GM12874 (cell line): ENCODE data around the gene TMEM171.

Source experiments
- CTCF ChIP-seq: IDR thresholded peaks from 2 replicates; pipeline ENCODE4 v1.5.1; 2011; ENCODE audit warnings: low read depth, mild to moderate bottlenecking, control low read depth, low read length, moderate library complexity; ENCODE audit not compliant: insufficient read depth

Gene TMEM171

GRCh38 chr5:73154208-73155006, 34.0 kb downstream of the TMEM171 start:
- TF ChIP-seq CTCF, result no peak

GRCh38 chr5:73155271-73156222, 35.2 kb downstream of the TMEM171 start:
- no peak for TF ChIP-seq CTCF

DNA sequence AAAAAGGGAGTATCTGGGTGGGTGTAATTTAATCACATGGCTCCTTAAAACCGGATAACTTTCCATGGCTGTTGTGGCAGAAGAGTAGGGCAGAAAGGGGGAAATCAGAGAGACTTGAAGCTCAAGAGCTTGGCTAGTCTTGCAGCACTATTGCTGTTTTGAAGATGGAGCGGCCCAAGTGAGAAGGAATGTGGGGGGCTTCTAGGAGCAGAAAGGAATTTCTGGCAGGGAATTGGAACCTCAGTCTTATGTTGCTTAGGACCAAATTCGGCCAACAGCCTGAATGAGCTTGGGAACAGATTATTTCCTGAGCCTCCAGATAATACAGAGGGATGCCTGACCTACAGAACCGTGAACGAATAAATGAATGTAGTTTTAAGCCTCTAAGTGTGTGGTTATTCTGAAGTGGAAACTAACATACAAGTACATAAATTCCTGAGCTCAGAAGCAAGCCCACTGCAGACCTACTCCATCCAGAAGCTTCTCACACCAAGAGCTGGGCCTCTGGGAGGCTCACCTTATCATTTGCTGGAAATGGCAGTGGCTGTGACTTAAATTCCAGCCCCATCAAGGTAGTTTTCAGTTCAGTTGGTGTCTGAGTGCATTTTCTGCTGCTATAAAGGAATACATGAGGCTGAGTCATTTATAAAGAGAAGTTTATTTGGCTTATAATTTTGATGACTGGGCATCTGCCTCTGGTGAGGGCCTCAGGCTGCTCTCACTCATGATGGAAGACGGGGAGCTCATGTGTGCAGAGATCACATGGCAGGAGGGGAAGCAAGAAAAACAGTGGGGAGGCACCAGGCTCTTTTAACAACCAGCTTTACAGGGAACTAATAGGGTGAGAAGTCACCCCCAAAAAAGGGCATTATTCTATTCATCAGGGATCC, 37.3 kb downstream of the TMEM171 start:
- TF ChIP-seq CTCF, result no peak

DNA sequence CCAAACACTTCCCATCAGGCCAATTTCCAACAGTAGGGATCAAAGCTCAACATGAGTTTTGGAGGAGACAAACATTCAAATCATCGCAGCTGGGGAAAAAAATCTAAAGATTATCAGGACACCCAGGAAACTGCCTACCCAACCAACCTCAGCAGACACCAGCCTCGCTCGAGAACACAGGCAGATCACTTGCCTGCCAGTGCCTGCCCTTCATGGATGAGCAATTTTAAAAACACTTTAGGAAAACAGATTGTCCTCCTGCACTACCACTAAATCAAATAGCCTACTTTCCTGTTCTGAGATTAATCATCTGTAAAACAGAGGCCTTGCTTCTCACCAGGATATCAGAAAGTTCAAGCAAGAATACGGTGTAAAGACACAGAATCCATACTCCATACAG, 37.9 kb downstream of the TMEM171 start:
- no peak for TF ChIP-seq CTCF

GRCh38 chr5:73160239-73160671, 39.9 kb downstream of the TMEM171 start:
- TF ChIP-seq CTCF, result no peak

- TF ChIP-seq CTCF, result peak; percentile 54
Measured at GRCh38 chr5:73170522-73170921, 50.1 kb downstream of the TMEM171 start.

GRCh38 chr5:73171495-73171894, 51.1 kb downstream of the TMEM171 start:
- no peak for TF ChIP-seq CTCF
